CD4-positive, alpha-beta T cell treated with Interferon gamma for 1 hour (primary cell): ENCODE measurements around the gene CYP26B1.

Source experiments
- DNase-seq: peaks from one replicate; pipeline ENCODE4 v3.0.0-alpha.2; 2020

CYP26B1 gene

GRCh38 chr2:72128059-72128842 is 19.4 kb downstream of the CYP26B1 start:
- DNase-seq, result no peak

GRCh38 chr2:72127401-72128058 is 20.1 kb downstream of the CYP26B1 start:
- no peak for DNase-seq

GRCh38 chr2:72126186-72127100 is 21.2 kb downstream of the CYP26B1 start:
- DNase-seq, result no peak

- no peak for DNase-seq
Observed at GRCh38 chr2:72124376-72124775, 23.3 kb downstream of the CYP26B1 start.

- DNase-seq, result no peak
Observed at GRCh38 chr2:72121153-72121552, 26.5 kb downstream of the CYP26B1 start.

GRCh38 chr2:72118951-72119350 is 28.7 kb downstream of the CYP26B1 start:
- no peak for DNase-seq

- no peak for DNase-seq
Observed at GRCh38 chr2:72118386-72118785, 29.3 kb downstream of the CYP26B1 start.

- DNase-seq, result no peak
Observed at GRCh38 chr2:72117718-72118117, 29.9 kb downstream of the CYP26B1 start.

GRCh38 chr2:72117029-72117428 is 30.6 kb downstream of the CYP26B1 start:
- DNase-seq, result no peak

- DNase-seq, result no peak
Observed at GRCh38 chr2:72116081-72116533, 31.6 kb downstream of the CYP26B1 start.

- DNase-seq, result no peak
Observed at GRCh38 chr2:72115110-72116080, 32.3 kb downstream of the CYP26B1 start.

GRCh38 chr2:72114693-72115051 is 33.0 kb downstream of the CYP26B1 start:
- DNase-seq, result no peak

- DNase-seq, result no peak
Observed at GRCh38 chr2:72113847-72114692, 33.6 kb downstream of the CYP26B1 start.

- no peak for DNase-seq
Observed at GRCh38 chr2:72112981-72113846, 34.4 kb downstream of the CYP26B1 start.

GRCh38 chr2:72112401-72112800 is 35.3 kb downstream of the CYP26B1 start:
- DNase-seq, result no peak

- DNase-seq, result no peak
Observed at GRCh38 chr2:72111061-72111460, 36.6 kb downstream of the CYP26B1 start.

- DNase-seq, result no peak
Observed at GRCh38 chr2:72109904-72110303, 37.8 kb downstream of the CYP26B1 start.

GRCh38 chr2:72109291-72109690 is 38.4 kb downstream of the CYP26B1 start:
- no peak for DNase-seq

GRCh38 chr2:72108121-72108520 is 39.5 kb downstream of the CYP26B1 start:
- no peak for DNase-seq

GRCh38 chr2:72106978-72107377 is 40.7 kb downstream of the CYP26B1 start:
- DNase-seq, result no peak
